ENCODE measurements around the gene VPS33B.
"Not testable (repeated sequence)": the region's sequence is repeated elsewhere in the genome, so short reads cannot be mapped to it uniquely, and the experiment has no call there.

VPS33B gene

GRCh38 chr15:91022075-91022831 is at the start of gene VPS33B:
TSS of gene VPS33B (minus strand) at chr15:91022594. CDS start at chr15:91022249, 345 bp downstream.
- peak; percentile 73 for DNase-seq

DNA sequence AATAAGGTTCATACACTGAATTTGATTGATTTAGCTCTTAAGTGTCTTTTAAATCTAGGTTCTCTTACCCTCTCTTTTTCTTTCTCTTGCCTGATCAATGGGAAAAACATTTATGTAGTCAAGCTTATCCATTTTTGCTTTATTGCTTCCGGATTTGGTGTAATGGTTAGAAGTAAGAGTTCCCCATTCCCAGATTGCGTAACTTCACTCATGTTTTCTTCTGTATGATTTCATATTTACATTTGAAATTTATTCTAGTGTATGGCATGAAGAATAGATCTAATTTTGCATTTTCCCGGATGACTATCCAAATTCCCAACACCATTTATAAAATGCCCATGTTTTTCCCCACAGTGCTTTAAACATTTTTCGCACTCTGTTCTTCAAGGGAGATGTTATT is 49.8 kb upstream of the VPS33B start:
- no peak for DNase-seq

DNA sequence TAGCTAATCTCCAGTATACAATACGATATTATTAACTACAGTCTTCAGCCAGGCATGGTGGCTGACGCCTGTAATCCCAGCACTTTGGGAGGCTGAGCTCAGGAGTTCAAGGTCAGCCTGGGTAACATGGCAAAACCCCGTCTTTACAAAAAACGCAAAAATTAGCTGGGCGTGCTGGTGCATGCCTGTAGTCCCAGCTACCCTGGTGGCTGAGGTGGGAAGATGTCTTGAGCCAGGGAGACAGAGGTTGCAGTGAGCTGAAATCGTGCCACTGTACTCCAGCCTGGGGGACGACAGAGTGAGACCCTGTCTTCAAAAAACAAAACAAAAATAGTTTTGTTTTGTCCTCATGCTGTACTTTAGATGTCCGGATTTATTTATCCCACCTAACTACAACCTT is 48.5 kb upstream of the VPS33B start:
- DNase-seq = no peak

GRCh38 chr15:91068966-91069365 is 46.6 kb upstream of the VPS33B start:
- DNase-seq = no peak

DNA sequence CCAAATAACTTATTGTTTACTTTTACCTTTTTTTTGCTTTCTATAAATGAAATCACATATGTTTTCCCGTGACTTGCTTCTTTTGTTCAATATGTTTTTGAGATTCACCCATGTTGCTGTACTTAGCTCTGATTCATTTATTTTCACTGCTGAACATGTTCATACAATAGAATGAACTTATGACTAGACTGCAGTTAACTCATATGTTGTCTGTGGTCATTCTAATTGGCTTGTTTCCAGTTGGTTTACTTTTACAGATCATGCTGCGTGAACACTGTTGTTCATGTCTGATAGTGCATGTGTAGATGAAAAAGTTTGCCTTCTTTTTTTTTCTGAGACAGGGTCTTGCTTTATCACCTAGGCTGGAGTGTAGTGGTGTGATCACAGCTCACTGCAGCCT is 46.0 kb upstream of the VPS33B start:
- DNase-seq = no peak

GRCh38 chr15:91067036-91067435 is 44.6 kb upstream of the VPS33B start:
- DNase-seq = no peak

DNA sequence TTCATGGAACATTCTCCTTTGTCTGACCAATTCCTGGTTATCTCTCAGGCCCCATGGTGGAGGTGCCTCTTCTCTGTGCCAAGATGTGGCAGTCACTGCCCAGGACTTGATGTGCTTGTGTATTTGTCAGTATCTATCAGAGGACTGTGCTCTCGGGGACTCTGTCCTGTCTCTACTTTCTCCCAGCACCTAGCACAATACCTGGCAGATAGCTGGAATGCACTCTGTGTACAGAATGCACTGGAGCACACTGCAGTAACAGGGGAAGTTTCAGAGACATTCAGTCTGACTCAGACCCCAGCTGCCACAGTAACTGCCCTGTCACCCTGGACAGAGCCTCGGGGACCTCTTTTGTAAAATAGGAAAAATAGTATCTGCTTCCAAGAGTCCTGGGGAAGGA is 43.1 kb upstream of the VPS33B start:
- DNase-seq = no peak

DNA sequence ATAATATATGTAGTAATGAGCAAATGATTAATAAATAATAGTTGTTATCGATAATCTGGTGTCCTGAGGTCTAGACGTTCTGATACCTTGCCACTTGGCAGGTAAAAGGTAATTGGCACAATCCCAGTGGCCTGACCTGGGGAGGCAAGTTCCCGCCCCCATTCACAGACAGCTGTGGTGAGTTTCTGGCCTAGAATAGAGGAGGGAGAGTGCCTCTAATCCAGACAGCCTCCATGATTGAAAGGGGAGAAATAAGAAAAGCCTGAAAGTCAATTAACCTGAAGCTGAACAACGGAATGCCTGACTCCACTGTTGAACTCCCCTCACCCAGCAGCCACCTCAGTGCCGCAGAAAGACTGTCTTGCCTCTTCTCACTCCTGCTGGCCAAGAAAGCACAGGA is 39.6 kb upstream of the VPS33B start:
- no peak for DNase-seq

DNA sequence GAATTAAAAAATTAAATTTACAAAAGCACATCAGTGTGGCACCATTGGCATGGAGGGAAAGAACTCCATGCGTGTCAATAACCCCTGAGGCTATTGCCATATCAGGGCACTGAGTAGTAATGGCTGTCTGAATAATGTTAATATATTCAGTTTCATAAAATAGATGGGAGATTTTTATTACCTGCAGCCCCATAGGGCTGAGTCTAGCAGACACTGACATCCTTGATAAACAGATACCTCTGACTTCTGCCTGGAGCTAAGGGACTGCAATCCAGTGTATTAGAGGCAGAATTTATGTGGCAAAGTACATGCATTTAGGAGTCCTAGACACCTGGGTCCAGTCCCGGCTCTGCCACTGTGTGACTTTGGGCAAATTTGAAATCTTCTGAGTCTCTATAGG is 38.8 kb upstream of the VPS33B start:
- no peak for DNase-seq

- peak; percentile 16 for DNase-seq
These were observed 33.3 kb upstream of the VPS33B start for GRCh38 chr15:91055548-91056331.

DNA sequence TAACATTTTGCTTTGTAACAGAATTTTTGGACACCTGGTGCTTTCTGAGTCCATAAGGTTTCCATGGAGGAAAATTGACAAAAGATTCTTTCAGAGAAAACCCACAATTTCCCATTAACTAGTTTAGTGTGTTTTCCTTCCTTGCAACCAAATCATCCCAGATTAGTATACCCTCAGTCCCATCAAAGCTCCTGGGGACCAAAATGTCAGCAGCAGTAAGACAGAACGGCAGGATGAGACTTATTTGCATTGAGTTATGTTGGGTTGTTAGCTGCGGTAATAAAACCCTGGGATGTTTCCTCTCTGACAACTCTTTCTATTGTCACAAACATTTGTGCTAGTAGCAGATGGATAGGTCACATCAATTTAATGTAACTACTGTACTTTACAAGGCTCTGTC is 32.4 kb upstream of the VPS33B start:
- DNase-seq = no peak

DNA sequence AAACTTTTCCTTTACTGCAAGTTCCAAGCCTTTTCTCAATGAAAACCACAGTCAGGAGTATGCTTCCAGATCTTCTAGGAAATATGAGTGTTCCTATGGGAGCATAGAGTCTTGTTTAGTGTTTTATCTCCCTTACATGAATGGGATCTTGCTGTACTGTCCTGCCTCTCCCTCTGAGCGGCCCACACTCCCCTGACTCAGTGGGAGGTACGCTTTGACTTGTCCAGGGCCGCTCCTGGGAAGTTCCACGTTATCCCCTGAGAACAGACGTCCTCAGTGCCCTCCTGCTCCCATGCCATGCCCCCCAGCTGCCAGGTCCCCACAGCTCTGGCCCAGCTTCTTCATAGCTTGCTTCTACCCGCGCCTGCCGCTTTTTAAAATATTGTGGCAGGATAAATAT is 28.9 kb upstream of the VPS33B start:
- DNase-seq = no peak

DNA sequence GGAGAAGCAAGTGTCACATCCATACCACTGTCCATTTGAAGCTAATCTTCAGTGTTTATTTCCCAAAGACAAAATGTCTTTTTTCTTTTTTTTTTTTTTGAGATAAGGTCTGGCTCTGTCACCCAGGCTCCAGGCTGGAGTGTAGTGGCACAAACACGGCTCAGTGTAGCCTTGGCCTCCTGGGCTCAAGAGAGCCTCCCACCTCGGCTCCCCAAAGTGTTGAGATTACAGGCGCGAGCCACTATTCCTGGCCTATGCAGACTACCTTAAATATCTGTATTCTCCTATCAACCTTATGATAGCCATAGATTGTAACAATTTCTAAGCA is 27.7 kb upstream of the VPS33B start:
- no peak for DNase-seq

DNA sequence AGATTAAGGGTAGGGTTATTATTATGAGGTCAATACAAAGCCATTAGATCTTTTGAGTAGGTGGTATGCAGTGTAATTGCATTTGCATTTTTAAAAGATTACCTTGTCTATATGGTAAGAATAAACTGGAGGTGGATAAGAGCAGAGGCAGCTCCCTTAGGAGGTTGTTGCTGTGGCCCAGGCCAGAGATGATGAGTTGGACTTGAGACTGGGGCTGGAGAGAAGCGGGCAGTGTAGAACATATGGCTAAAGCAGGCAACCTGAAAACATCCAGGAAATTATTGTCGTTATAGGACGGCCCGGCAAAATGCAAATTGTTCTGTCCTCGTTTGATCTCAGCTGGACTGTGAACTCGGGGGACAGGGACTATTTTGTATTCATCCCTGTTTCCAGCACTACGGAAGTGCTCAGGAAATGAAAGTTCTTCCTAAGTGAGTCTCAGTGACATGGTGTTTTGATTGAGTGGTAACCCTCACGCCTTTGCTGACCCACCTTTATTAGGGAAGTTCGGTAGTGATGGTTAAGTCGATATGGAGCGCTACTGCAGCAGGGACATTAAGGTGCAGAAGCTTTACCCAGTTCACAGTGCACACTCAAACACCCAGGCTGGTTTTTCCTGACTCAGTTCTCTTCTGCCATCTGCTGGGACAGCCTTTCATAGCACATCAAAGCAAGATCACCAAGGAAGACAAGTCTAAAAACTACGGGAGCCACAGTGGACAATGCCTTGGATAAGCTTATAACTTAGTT is 27.2 kb upstream of the VPS33B start:
- peak; percentile 51 for DNase-seq

GRCh38 chr15:91047545-91048199 is 25.3 kb upstream of the VPS33B start:
- DNase-seq = no peak

DNA sequence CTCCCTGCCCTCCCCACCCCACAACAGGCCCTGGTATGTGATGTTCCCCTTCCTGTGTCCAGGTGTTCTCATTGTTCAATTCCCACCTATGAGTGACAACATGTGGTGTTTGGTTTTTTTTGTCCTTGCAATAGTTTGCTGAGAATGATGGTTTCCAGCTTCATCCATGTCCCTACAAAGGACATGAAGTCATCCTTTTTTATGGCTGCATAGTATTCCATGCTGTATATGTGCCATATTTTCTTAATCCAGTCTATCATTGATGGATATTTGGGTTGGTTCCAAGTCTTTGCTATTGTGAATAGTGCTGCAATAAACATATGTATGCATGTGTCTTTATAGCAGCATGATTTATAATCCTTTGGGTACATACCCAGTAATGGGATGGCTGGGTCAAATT is 23.7 kb upstream of the VPS33B start:
- DNase-seq = not testable (repeated sequence)

DNA sequence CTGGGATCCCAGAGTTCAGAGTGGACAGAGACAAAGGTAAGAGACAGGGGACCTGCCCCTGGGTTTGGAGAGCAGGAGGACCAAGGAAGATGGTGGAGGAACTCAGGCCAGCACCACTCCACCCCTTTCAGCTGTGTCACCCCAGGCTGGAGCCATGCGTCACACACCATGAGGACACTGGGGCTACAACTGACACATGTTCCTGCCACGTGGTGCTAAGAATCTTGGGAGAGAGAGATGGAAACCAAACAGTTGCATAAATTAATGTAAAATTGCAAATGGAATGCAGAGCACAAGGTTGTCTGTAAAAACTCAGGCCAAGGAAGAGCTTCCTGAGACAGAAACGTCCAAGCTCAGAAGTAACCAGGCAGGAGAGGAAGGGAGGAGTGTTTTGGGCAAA is 22.7 kb upstream of the VPS33B start:
- DNase-seq = no peak

GRCh38 chr15:91043202-91043874 is 20.9 kb upstream of the VPS33B start:
- no peak for DNase-seq

GRCh38 chr15:91040856-91041255 is 18.5 kb upstream of the VPS33B start:
- no peak for DNase-seq

DNA sequence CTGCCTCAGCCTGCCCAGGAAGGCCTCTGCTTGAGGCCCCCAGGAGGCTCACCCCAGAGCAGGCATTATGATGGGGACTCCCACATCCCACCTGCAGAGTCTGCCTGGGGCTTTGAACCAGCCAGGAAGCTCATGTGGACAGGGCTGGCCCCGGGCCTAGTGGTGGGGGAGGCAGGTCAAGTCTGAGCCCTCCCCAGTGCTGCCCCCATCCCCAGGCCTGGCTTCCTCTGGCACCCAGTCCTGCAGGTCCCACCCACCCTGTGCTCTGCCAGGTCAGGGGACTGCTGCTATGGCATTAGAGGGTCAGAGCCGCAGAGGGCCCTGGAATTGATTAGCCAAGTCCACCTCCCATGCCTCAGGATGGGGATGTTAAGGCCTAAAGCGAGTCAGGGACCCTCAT is 17.6 kb upstream of the VPS33B start:
- DNase-seq = no peak

GRCh38 chr15:91032919-91033803 is 10.8 kb upstream of the VPS33B start:
- peak; percentile 57 for DNase-seq

GRCh38 chr15:91031796-91032195 is 9.4 kb upstream of the VPS33B start:
- no peak for DNase-seq
